ENCODE results near the gene LMNTD1. TPM values are rescaled to one million over a fixed set of nuclear protein-coding genes. Genes with fewer than 3 reads are reported as not detected.

Gene LMNTD1
- total and polyA plus RNA-seq, 10 of the 15 experiments (the other 5 are each of a cell fraction or from before 2014, with no cell fraction given) = not detected

DNA sequence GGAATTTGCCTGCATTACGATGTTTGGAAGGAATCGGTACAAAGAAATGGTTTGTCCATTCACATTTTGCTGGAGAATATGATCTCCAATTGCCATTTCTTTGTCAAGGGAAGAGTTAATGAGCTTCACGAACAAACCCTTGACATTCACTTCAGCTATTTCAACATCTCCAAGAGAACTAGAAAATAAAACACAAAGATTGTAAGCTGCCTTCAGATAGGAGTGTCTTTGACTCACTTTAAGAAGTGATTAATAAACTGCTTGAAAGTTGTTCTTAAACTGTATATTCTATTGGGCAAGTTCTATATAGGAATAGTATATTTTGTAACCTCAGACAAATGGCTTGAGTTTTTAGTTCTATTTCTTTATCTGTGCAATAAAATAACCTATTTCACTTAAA, 26.3 kb downstream of the LMNTD1 start:
- intact Hi-C loops (cut with micrococcal nuclease; ENCODE audit: unreplicated experiment) (no loop called here), in situ Hi-C loops (cut with MboI) (no loop called here)
- Histone ChIP-seq H3K27me3 (replicated peaks in 1 of 2; ENCODE audit: control insufficient read depth in 2 of 2, insufficient read depth in 2 of 2, low read length in 1 of 2) (no peaks in the 10 kb centered on the region; a peak in 1 of 4 replicates), H3K36me3 (ENCODE audit: control insufficient read depth in 2 of 2, insufficient read depth in 2 of 2, low read length in 1 of 2) (no peaks in the 10 kb centered on the region), H3K4me3 (no peak overlapping the region), H3K9me3 (replicated peaks; ENCODE audit: control insufficient read depth, insufficient read depth, low read length) (no peaks in the 10 kb centered on the region), H4K20me1 (ENCODE audit: control insufficient read depth, insufficient read depth) (no peaks in the 10 kb centered on the region), H3K27ac (ENCODE audit: control insufficient read depth, insufficient read depth) (no peak overlapping the region), H2AFZ (ENCODE audit: control insufficient read depth, low read depth, low read length) (no peak overlapping the region), H3K79me2 (ENCODE audit: control insufficient read depth, insufficient read depth, low read length) (no peaks in the 10 kb centered on the region), H3K9ac (ENCODE audit: control insufficient read depth, insufficient read depth, low read length) (no peak overlapping the region), H3K4me2 (ENCODE audit: control insufficient read depth, insufficient read depth) (no peak overlapping the region), H3K4me1 (ENCODE audit: control insufficient read depth, insufficient read depth, low read length) (no peaks in the 10 kb centered on the region)
- ChIA-PET SMC1A (ENCODE audit: uncharacterized antibody, unreplicated experiment) (no interaction called here), POLR2A (no interaction called here), RAD21 (ENCODE audit: unreplicated experiment) (no interaction called here), CTCF (interaction anchor here (0.6 kb wide), 1 partner anchor 25 kb away, joined by 3 read pairs; no protein-coding TSS in a partner anchor)
- FAIRE-seq (no peak), DNase-seq (ENCODE audit: low read depth, low spot score) (no peak), ATAC-seq (no peak)
- no TSS peak for BruUV-seq (replicated peaks)
- WGBS (ENCODE audit: insufficient coverage, insufficient replicate concordance, low lambda C conversion rate, missing lambda C conversion rate) = 41% methylated on average over 3 of the region's 3 CpGs
- TF ChIP-seq E2F4 (IDR thresholded peaks at IDR 0.05; ENCODE audit: low read depth, low read length) = no peak
- TF ChIP-seq BRCA1 (IDR thresholded peaks at IDR 0.05; ENCODE audit: low read depth, low read length) = no peak
- no peak for TF ChIP-seq JUND (IDR thresholded peaks at IDR 0.05; ENCODE audit: low read depth, low read length)
- TF ChIP-seq, protein P1, sequence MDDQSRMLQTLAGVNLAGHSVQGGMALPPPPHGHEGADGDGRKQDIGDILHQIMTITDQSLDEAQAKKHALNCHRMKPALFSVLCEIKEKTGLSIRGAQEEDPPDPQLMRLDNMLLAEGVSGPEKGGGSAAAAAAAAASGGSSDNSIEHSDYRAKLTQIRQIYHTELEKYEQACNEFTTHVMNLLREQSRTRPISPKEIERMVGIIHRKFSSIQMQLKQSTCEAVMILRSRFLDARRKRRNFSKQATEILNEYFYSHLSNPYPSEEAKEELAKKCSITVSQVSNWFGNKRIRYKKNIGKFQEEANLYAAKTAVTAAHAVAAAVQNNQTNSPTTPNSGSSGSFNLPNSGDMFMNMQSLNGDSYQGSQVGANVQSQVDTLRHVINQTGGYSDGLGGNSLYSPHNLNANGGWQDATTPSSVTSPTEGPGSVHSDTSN (IDR thresholded peaks at IDR 0.05; ENCODE audit: insufficient replicate concordance, low read depth, low read length) = no peak
- no peak for TF ChIP-seq ZBED1 (IDR thresholded peaks at IDR 0.05; ENCODE audit: borderline replicate concordance)
- TF ChIP-seq, protein P2, sequence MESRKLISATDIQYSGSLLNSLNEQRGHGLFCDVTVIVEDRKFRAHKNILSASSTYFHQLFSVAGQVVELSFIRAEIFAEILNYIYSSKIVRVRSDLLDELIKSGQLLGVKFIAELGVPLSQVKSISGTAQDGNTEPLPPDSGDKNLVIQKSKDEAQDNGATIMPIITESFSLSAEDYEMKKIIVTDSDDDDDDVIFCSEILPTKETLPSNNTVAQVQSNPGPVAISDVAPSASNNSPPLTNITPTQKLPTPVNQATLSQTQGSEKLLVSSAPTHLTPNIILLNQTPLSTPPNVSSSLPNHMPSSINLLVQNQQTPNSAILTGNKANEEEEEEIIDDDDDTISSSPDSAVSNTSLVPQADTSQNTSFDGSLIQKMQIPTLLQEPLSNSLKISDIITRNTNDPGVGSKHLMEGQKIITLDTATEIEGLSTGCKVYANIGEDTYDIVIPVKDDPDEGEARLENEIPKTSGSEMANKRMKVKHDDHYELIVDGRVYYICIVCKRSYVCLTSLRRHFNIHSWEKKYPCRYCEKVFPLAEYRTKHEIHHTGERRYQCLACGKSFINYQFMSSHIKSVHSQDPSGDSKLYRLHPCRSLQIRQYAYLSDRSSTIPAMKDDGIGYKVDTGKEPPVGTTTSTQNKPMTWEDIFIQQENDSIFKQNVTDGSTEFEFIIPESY (IDR thresholded peaks at IDR 0.05) = no peak
- TF ChIP-seq WRNIP1 (IDR thresholded peaks at IDR 0.05; ENCODE audit: borderline replicate concordance, low read depth, low read length) = no peak
- no peak for TF ChIP-seq USF2 (IDR thresholded peaks at IDR 0.05; ENCODE audit: borderline replicate concordance, low read depth, low read length)
- TF ChIP-seq STAT3 (IDR thresholded peaks at IDR 0.05; ENCODE audit: low read depth, low read length) = no peak
- no peak for TF ChIP-seq MXI1 (IDR thresholded peaks at IDR 0.05; ENCODE audit: low read depth, low read length)
- TF ChIP-seq ZNF384 (IDR thresholded peaks at IDR 0.05; ENCODE audit: borderline replicate concordance, low read depth, low read length) = no peak
- no peak for TF ChIP-seq HCFC1 (IDR thresholded peaks at IDR 0.05; ENCODE audit: low read length)
- no peak for TF ChIP-seq CREM (IDR thresholded peaks at IDR 0.05; ENCODE audit: low read depth)
- no peak for TF ChIP-seq CTCF (IDR thresholded peaks at IDR 0.05 in 2 of 3, conservative IDR thresholded peaks at IDR 0.05 in 1 of 3; ENCODE audit: control insufficient read depth in 2 of 3, extremely low read depth in 1 of 3, insufficient read depth in 1 of 3, low read depth in 3 of 3, low read length in 3 of 3)
- TF ChIP-seq CHD1 (IDR thresholded peaks at IDR 0.05; ENCODE audit: low read depth, low read length) = no peak

All from GM12878 (cell line).